HG03066 (cell line): ENCODE data around the gene AGBL5.

Experiments
- ATAC-seq: cut with Tn5 transposase; IDR thresholded peaks from one replicate; pipeline ENCODE4 v1.9.1; 2021; ENCODE audit warnings: low read depth; ENCODE audit not compliant: unreplicated experiment

The AGBL5 gene

DNA sequence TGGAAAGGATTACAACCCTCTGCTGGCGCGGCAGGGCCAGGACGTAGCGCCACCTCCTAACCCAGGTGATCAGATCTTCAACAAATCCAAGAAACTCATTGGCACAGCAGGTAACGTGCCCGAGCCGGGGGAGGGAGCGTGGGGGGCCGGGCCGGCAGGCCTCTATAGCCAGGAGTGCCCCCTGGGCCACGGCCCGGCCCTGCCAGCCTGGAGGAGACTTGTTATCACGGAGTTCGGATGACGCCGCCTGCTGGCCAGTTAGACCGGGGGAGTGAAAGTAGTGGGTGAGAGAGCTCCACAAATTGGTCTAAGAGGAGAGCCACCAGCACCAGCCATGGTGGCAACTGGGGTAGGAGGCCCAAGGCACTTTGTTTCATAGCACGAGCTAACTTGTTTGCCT is 27.3 kb upstream of the AGBL5 start:
- ATAC-seq = no peak

- ATAC-seq = no peak
These were observed 26.7 kb upstream of the AGBL5 start for GRCh38 chr2:27024812-27025211.

- ATAC-seq = no peak
These were observed 26.1 kb upstream of the AGBL5 start for GRCh38 chr2:27025281-27025800.

DNA sequence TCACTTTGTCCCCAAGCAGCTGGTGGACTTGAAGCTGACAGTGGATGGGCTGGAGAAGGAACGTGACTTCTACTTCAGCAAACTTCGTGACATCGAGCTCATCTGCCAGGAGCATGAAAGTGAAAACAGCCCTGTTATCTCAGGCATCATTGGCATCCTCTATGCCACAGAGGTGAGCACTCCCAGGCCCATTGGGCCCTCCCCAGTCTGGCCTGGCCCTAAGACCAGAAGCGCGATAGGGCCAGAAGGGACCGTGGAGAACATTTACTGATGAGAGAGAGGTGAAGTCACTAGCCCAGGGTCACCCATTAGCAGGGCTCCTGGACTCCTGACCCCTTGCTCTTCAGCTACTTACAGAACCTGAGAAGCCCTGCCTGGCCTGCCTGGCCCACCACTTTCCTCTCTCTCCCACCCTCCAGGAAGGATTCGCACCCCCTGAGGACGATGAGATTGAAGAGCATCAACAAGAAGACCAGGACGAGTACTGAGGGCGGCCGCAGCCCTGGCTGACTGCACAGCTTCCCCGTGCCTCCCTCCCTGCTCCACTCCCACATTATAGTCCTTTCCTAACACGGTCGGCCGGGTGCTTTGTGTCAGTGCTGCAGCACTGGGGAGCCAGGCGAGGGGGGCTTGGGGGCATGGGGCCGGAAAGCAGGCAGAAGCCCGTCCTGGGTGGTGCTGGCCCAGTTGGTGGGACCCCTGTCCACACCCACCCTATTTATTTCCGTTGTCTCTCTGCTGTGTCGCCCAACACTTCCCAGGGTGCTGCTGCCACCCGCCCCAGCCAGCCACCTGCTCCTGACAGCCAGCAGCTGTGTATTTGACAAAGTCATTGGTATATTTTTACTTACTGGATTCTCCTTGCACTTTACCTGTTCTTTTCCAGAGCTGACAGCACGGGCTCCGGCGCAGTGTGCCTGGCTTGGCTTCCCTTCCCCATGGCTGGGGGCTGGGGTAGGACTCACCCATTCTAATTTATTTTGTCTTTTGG is 25.3 kb upstream of the AGBL5 start:
- ATAC-seq = no peak

- ATAC-seq = no peak
These were observed 24.2 kb upstream of the AGBL5 start for GRCh38 chr2:27027211-27027651.

DNA sequence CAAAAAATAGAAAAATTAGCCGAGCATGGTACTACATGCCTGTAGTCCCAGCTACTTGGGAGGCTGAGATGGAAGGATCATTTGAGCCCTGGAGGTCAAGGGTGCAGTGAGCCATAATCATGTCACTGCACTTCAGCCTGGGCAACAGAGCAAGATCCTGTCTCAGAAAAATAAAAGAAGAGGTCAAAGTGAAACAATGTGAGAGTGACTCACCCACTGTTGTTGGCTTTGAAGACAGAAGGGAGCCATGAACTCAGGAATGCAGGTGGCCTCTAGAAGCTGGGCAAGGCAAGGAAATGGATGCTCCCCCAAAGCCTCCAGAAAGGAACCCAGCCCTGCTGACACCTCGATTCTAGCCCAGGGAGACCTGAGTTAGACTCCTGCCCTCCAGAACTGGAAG is 22.4 kb upstream of the AGBL5 start:
- ATAC-seq = no peak

GRCh38 chr2:27032495-27033252 is 18.8 kb upstream of the AGBL5 start, which contains the start of gene TMEM214:
TSS of gene TMEM214 (plus strand) at chr2:27032965. CDS start at chr2:27033016, 51 bp downstream.
- peak; percentile 92 for ATAC-seq

DNA sequence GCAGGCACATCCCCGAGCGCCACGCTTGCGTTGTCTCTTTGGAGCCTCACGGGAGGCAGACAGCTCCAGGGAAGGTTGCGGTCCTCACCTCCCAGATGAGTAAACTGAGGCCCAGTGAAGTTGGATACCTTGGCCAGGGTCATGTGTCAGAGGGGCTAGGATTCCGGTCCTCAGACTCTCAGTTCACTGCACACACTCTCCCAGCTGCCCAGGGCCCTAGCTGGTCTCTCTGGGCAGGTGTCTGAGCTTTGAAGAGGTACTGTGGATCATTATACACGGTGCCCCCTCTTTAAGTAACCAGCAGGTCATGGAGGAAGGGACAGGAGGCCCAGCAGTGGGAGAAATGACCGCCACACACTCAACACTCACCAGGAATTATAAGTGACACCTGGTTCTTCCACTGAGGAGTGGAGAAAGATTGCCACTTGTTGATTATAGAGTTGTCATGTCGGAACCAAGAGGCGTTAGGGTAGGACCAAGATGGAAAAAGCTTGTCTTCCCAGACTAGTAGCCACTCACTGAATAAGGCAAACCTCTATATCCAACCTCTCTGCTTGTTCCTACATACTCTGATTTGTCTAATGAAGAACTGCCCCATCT is 18.1 kb upstream of the AGBL5 start:
- ATAC-seq = no peak

- ATAC-seq = no peak
These were observed 13.5 kb upstream of the AGBL5 start for GRCh38 chr2:27038012-27038411.

DNA sequence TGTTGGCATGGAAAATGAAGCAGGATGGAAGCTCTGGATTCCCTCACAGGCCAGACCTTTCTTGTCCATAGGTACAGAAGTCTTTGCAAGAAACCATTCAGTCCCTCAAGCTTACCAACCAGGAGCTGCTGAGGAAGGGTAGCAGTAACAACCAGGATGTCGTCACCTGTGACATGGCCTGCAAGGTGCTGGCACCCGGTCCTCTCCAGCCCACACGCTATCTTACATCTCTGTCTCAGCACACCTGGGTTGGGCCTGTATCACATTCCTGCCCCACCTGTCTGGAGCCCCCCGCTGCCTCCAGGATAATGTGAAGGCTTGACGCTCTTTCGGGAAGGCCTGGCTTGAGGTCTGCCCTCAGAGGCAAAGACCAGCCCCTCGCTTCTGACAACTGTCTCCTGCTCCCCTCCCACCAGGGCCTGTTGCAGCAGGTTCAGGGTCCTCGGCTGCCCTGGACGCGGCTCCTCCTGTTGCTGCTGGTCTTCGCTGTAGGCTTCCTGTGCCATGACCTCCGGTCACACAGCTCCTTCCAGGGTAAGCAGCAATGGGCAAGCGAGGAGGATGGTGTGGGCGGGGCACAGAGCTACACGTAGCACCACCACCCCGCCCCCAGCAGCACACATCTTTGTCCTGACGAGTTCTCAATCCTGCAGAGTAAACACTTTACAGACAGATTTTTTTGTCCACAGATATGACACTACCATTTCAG is 12.7 kb upstream of the AGBL5 start:
- no peak for ATAC-seq

- ATAC-seq = no peak
These were observed 12.0 kb upstream of the AGBL5 start for GRCh38 chr2:27039426-27039825.

DNA sequence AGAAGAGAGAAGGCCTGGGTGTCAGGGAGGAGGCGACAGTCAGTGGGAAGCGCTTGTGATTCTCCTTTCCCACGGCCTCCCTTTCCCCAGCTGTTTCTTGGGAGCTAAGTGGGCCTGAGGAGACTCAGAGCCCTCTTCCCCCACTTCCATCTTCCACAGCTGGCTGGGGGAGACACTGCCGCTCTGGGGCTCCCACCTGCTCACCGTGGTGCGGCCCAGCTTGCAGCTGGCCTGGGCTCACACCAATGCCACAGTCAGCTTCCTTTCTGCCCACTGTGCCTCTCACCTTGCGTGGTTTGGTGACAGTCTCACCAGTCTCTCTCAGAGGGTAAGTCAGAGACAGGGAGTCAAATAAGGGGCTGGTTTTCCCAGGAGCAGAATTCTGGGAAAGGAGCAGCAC is 11.6 kb upstream of the AGBL5 start:
- ATAC-seq = no peak

DNA sequence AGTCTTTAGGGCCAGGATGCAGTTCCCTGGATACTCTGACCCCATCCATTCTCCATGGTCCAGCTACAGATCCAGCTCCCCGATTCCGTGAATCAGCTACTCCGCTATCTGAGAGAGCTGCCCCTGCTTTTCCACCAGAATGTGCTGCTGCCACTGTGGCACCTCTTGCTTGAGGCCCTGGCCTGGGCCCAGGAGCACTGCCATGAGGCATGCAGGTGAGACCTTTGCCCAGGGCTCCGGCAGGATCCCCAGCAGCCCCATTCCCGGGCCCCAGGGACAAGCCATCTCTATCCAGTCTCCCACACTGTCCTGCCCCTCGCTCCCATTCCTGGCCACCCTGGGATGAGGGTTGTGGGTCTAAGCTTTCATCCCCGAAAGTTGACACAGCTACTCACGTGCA is 11.2 kb upstream of the AGBL5 start:
- ATAC-seq = no peak

DNA sequence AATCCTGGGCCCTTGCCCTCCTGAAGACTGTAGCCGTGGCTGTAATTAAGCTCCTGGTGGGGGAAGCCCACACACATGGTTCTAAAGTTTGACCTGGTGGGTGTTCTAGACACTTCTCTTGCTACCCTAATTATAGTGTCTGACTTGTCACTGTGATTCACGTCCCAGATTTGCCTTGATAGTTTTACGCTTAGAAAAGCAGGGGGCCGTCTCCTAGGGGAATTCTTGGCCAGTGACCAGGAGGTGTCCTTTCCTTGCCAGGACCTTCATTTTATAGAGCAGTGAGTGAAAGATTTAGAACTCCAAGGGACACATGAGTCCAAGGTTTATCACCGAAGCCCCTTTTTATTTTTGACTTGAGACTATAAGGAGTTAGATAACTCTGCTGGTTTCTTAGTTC is 9.7 kb upstream of the AGBL5 start:
- ATAC-seq = peak; percentile 31

GRCh38 chr2:27042159-27042661 is 9.3 kb upstream of the AGBL5 start:
- peak; percentile 71 for ATAC-seq

GRCh38 chr2:27042985-27043634 is 8.4 kb upstream of the AGBL5 start:
- ATAC-seq = no peak

DNA sequence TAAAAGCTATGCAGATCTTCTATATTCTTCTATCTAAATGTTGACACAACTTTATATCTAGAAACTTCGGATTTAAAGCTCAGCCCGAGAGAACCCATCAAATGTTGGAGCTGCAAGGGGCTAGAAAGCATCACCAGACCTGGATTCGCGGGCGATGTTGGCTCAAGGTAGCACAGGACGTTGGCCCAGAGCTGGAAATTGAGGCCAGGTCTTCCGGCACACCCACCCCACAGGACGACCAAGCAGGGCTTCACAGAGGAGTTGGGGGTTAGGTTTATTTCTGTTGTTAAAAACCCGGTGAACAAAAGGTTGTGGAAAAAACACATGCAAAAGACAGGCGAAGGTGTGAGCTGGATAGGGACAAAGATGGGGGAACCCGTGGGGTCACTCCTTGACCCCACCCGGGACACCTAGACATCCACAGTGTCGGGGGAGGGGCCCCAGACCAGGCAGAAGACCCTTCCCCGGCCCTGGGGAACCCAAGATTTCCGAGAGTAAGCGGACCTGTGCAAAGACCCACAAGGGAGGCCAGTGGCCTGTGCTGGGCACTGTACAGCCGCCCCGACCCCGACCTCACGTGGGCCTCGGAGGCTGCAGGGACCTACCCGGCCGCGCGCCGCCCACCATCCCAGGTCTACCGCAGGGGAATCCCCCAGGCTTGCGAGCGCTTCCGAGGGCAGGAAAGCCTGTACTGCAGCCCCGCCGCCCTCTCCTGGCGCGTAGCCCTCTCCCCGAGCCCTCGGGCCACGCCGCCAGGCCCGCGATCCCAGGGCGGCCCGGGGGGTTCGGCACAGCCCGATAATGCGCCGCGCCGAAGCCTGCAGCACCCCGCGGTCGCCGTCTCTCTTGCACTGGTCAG is 1.8 kb upstream of the AGBL5 start:
- peak; percentile 13 for ATAC-seq

DNA sequence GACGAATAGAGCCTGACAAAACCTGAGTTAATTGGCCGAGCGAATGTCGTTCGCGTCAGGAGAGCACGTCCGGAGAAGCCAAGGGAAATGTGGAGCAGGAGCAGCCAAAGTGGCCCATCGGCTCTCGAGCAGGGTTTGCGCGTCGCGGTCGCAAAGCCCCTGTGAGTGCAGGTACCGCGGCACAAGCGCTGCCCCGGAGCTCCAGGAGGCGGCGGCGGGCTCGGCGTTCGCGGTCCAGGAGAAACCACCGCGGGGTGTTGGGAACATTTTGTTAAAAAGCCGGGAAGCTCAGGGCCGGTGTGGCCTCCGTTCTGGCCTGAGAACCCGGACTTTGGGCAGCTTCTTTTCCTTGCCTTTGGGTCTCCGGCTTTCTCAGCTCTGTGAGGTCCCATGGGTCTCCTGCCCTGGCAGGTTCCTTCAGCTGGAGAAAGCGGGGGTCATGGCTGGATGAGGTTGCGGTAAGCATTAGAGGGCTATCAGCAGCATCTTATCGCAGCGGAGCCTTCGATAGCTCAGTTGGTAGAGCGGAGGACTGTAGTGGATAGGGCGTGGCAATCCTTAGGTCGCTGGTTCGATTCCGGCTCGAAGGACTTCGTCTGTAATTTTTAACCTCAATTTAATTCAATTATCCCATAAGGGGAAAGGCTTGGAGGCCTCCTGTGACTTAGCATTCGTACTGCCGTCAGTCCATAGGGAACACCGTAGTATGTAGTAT is 1.0 kb upstream of the AGBL5 start:
- ATAC-seq = peak; percentile 43
